ENCODE measurements around the gene PAX7.

The PAX7 gene

DNA sequence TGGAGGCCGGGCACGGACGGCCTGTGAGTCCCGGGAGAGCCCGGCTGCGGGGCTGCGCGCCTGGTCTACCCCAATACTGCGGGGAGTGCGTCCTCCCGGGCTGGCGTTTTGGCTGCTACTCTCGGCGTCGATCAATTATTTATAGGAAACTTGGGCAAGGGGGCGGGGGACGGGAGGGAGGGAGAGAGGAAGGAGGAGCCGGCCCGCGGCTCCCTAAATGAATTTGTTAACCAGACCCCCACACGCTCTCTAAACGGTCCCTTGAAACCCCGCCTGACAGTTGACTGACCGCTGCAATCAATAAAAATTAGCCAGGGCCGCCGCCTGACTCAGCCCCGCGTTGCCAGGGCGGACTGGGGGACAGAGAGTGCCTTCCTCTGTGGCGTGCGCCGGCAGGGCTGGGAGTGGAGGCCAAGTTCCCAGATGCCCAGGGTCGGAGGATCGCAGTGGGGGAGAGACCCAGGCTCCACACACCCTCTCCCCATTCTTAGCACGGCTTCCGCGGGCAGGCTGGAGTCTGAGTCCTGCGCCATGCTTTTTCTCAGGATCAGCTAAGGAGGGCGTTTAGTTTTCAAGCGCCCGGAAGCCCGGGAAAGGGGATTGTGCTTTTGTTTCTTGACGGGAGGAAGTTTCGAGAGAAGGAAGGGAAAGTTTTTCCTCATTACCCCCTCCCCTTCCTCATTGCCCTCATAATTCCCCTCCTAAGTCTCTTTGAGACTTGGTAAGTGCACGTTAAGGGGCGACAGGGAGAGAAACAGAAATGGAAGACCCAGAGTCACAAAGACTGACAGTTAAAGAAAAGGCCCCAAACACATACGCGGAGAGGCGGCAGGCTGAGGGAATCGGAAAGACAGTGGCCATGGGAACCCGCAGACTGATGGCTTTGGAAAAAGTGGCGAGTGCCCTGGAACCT is 6.2 kb downstream of the PAX7 start:
- no peak for TF ChIP-seq CTCF (IDR thresholded peaks at IDR 0.05; ENCODE audit: low read depth, low read length)
- no peak for TF ChIP-seq EZH2phosphoT487 (IDR thresholded peaks at IDR 0.05; ENCODE audit: low read depth)
- H3K4me1 ChIP-seq (ENCODE audit: low read length) = no peaks in the 10 kb centered on the region
- no peaks in the 10 kb centered on the region for H3K27me3 ChIP-seq (ENCODE audit: low read depth, low read length)
- H3K9ac ChIP-seq (ENCODE audit: low read length) = no peak overlapping the region
- H2AFZ ChIP-seq (ENCODE audit: low read depth, low read length) = no peak overlapping the region
- H3K4me3 ChIP-seq (ENCODE audit: low read length) = no peak overlapping the region
- H3K4me2 ChIP-seq (ENCODE audit: low read length) = no peak overlapping the region
- no peaks in the 10 kb centered on the region for H3K36me3 ChIP-seq (replicated peaks; ENCODE audit: low read depth, low read length)
- H3K27ac ChIP-seq (ENCODE audit: low read length) = no peak overlapping the region
- no peaks in the 10 kb centered on the region for H4K20me1 ChIP-seq (ENCODE audit: insufficient read depth, low read length)
- no peaks in the 10 kb centered on the region for H3K9me3 ChIP-seq (ENCODE audit: insufficient read depth, low read length)
- H3K79me2 ChIP-seq (ENCODE audit: low read length) = no peaks in the 10 kb centered on the region

- H3K4me3 ChIP-seq (ENCODE audit: low read length) = no peak overlapping the region
Measured at GRCh38 chr1:18637511-18637960, 6.9 kb downstream of the PAX7 start.

GRCh38 chr1:18637962-18638834 is 7.6 kb downstream of the PAX7 start:
- no peaks in the 10 kb centered on the region for H3K27me3 ChIP-seq (ENCODE audit: low read depth, low read length)
- no peak overlapping the region for H3K4me3 ChIP-seq (ENCODE audit: low read length)
- H3K4me1 ChIP-seq (ENCODE audit: low read length) = no peaks in the 10 kb centered on the region
- TF ChIP-seq CTCF (IDR thresholded peaks at IDR 0.05; ENCODE audit: low read depth, low read length) (no peak), EZH2phosphoT487 (IDR thresholded peaks at IDR 0.05; ENCODE audit: low read depth) (no peak)
- no peak overlapping the region for H2AFZ ChIP-seq (ENCODE audit: low read depth, low read length)
- no peaks in the 10 kb centered on the region for H3K79me2 ChIP-seq (ENCODE audit: low read length)
- H3K9ac ChIP-seq (ENCODE audit: low read length) = no peak overlapping the region
- no peak overlapping the region for H3K4me2 ChIP-seq (ENCODE audit: low read length)
- H4K20me1 ChIP-seq (ENCODE audit: insufficient read depth, low read length) = no peaks in the 10 kb centered on the region
- no peaks in the 10 kb centered on the region for H3K36me3 ChIP-seq (replicated peaks; ENCODE audit: low read depth, low read length)
- no peaks in the 10 kb centered on the region for H3K9me3 ChIP-seq (ENCODE audit: insufficient read depth, low read length)
- H3K27ac ChIP-seq (ENCODE audit: low read length) = no peak overlapping the region

More at GRCh38 chr1:18637511-18637960, 6.9 kb downstream of the PAX7 start:
- H3K9me3 ChIP-seq (ENCODE audit: insufficient read depth, low read length) = no peaks in the 10 kb centered on the region
- no peaks in the 10 kb centered on the region for H3K79me2 ChIP-seq (ENCODE audit: low read length)
- H2AFZ ChIP-seq (ENCODE audit: low read depth, low read length) = no peak overlapping the region
- no peaks in the 10 kb centered on the region for H3K4me1 ChIP-seq (ENCODE audit: low read length)
- no peaks in the 10 kb centered on the region for H3K27me3 ChIP-seq (ENCODE audit: low read depth, low read length)
- H3K27ac ChIP-seq (ENCODE audit: low read length) = no peak overlapping the region
- H3K9ac ChIP-seq (ENCODE audit: low read length) = no peak overlapping the region
- TF ChIP-seq CTCF (IDR thresholded peaks at IDR 0.05; ENCODE audit: low read depth, low read length) (no peak), EZH2phosphoT487 (IDR thresholded peaks at IDR 0.05; ENCODE audit: low read depth) (no peak)
- no peak overlapping the region for H3K4me2 ChIP-seq (ENCODE audit: low read length)
- no peaks in the 10 kb centered on the region for H4K20me1 ChIP-seq (ENCODE audit: insufficient read depth, low read length)
- H3K36me3 ChIP-seq (replicated peaks; ENCODE audit: low read depth, low read length) = no peaks in the 10 kb centered on the region
